ENCODE data around the gene AKAP12. TPM values are rescaled to one million over a fixed set of nuclear protein-coding genes. Genes with fewer than 3 reads are reported as not detected.

AKAP12 gene
- total RNA-seq, 1 experiment from 2014 or later: 109 TPM

GRCh38 chr6:151330130-151330696 lies 90.4 kb downstream of the AKAP12 start:
- Histone ChIP-seq H3F3A (ENCODE audit: low read length, unreplicated experiment) (no peaks in the 10 kb centered on the region), H3K9me3 (ENCODE audit: low read length) (no peaks in the 10 kb centered on the region), H3K27ac (ENCODE audit: low read length) (no peak overlapping the region), H3K4me1 (ENCODE audit: insufficient read depth, low read length) (peaks cover 10% of the 10 kb centered on the region), H3K4me2 (ENCODE audit: low read length) (no peak overlapping the region), H3K27me3 (ENCODE audit: low read length) (no peaks in the 10 kb centered on the region), H3K9ac (ENCODE audit: low read length) (no peak overlapping the region), H3K4me3 (ENCODE audit: low read length) (no peak overlapping the region), H4K20me1 (ENCODE audit: low read length) (peaks cover 21% of the 10 kb centered on the region), H3K36me3 (ENCODE audit: low read depth, low read length) (peaks cover 6% of the 10 kb centered on the region; the same call in 1 of the 2 replicates), H3K9me2 (replicated peaks; ENCODE audit: low read length) (no peaks in the 10 kb centered on the region), H2AFZ (ENCODE audit: low read length) (no peak overlapping the region), H3K79me2 (ENCODE audit: low read length) (peaks cover 47% of the 10 kb centered on the region)
- TF ChIP-seq, protein P1, sequence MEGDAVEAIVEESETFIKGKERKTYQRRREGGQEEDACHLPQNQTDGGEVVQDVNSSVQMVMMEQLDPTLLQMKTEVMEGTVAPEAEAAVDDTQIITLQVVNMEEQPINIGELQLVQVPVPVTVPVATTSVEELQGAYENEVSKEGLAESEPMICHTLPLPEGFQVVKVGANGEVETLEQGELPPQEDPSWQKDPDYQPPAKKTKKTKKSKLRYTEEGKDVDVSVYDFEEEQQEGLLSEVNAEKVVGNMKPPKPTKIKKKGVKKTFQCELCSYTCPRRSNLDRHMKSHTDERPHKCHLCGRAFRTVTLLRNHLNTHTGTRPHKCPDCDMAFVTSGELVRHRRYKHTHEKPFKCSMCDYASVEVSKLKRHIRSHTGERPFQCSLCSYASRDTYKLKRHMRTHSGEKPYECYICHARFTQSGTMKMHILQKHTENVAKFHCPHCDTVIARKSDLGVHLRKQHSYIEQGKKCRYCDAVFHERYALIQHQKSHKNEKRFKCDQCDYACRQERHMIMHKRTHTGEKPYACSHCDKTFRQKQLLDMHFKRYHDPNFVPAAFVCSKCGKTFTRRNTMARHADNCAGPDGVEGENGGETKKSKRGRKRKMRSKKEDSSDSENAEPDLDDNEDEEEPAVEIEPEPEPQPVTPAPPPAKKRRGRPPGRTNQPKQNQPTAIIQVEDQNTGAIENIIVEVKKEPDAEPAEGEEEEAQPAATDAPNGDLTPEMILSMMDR (conservative IDR thresholded peaks at IDR 0.05; ENCODE audit: low read depth, low read length): no peak
- TF ChIP-seq EZH2 (IDR thresholded peaks at IDR 0.05; ENCODE audit: low read length, unreplicated experiment): no peak
- no peak for TF ChIP-seq EZH2phosphoT487 (IDR thresholded peaks at IDR 0.05; ENCODE audit: borderline replicate concordance, low read length)
- POLR2A ChIA-PET (ENCODE audit: unreplicated experiment): no interaction called here
- CTCF ChIA-PET: no interaction called here
- DNase-seq (no peak), ATAC-seq (no peak)
- intact Hi-C loops (cut with micrococcal nuclease): loop anchor here (10.0 kb wide), 1 partner anchor 915 kb away; no protein-coding TSS in a partner anchor
- no TSS peak for BruUV-seq (replicated peaks)

DNA sequence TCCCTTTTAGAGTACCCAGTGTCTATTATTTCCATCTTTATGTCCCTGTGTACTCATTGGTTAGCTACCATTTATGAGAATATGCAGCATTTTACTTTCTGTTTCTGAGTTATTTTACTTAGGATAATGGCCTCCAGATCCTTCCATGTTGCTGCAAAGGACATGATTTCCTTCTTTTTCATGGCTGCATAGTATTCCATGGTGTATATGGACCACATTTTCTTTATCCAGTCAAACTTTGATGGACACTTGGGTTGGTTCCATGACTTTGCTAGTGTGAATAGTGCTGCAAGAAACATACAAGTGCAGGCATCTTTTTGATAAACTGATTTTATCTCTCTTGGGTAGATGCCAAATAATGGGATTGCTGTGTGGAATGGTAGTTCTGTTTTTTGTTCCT lies 96.2 kb downstream of the AKAP12 start:
- Histone ChIP-seq H3F3A (ENCODE audit: low read length, unreplicated experiment) (no peaks in the 10 kb centered on the region), H3K27me3 (ENCODE audit: low read length) (no peaks in the 10 kb centered on the region), H3K9me3 (ENCODE audit: low read length) (no peaks in the 10 kb centered on the region), H3K27ac (ENCODE audit: low read length) (no peak overlapping the region), H3K79me2 (ENCODE audit: low read length) (peaks cover 20% of the 10 kb centered on the region), H3K9me2 (replicated peaks; ENCODE audit: low read length) (no peaks in the 10 kb centered on the region), H3K4me2 (ENCODE audit: low read length) (no peak overlapping the region), H3K9ac (ENCODE audit: low read length) (no peak overlapping the region), H3K4me1 (ENCODE audit: insufficient read depth, low read length) (no peaks in the 10 kb centered on the region), H3K4me3 (ENCODE audit: low read length) (no peak overlapping the region), H4K20me1 (ENCODE audit: low read length) (peaks cover 11% of the 10 kb centered on the region; the same call in 1 of the 2 replicates), H3K36me3 (ENCODE audit: low read depth, low read length) (peaks cover 35% of the 10 kb centered on the region), H2AFZ (ENCODE audit: low read length) (no peak overlapping the region)
- ATAC-seq (no peak), DNase-seq (no peak)
- ChIA-PET CTCF (interaction anchor here (0.8 kb wide), 1 partner anchor 444 kb away, joined by 3 read pairs; no protein-coding TSS in a partner anchor), POLR2A (ENCODE audit: unreplicated experiment) (no interaction called here)
- BruUV-seq (replicated peaks): no TSS peak
- TF ChIP-seq EZH2phosphoT487 (IDR thresholded peaks at IDR 0.05; ENCODE audit: borderline replicate concordance, low read length) (no peak), EZH2 (IDR thresholded peaks at IDR 0.05; ENCODE audit: low read length, unreplicated experiment) (no peak)
- TF ChIP-seq, protein P1 (conservative IDR thresholded peaks at IDR 0.05; ENCODE audit: low read depth, low read length): no peak
- intact Hi-C loops (cut with micrococcal nuclease): loop anchor here (2.0 to 10.0 kb wide), 2 partner anchors 321 to 921 kb away; no protein-coding TSS in a partner anchor

- Histone ChIP-seq H3K9me2 (replicated peaks; ENCODE audit: low read length) (no peaks in the 10 kb centered on the region), H3K9me3 (ENCODE audit: low read length) (no peaks in the 10 kb centered on the region), H3K27me3 (ENCODE audit: low read length) (no peaks in the 10 kb centered on the region), H3F3A (ENCODE audit: low read length, unreplicated experiment) (no peaks in the 10 kb centered on the region), H3K36me3 (ENCODE audit: low read depth, low read length) (peaks cover 29% of the 10 kb centered on the region), H4K20me1 (ENCODE audit: low read length) (peaks cover 11% of the 10 kb centered on the region; the same call in 1 of the 2 replicates), H3K4me3 (ENCODE audit: low read length) (no peak overlapping the region), H2AFZ (ENCODE audit: low read length) (no peak overlapping the region), H3K27ac (ENCODE audit: low read length) (no peak overlapping the region), H3K9ac (ENCODE audit: low read length) (no peak overlapping the region), H3K79me2 (ENCODE audit: low read length) (peaks cover 20% of the 10 kb centered on the region), H3K4me1 (ENCODE audit: insufficient read depth, low read length) (no peaks in the 10 kb centered on the region), H3K4me2 (ENCODE audit: low read length) (no peak overlapping the region)
- POLR2A ChIA-PET (ENCODE audit: unreplicated experiment): no interaction called here
- TF ChIP-seq, protein P1 (conservative IDR thresholded peaks at IDR 0.05; ENCODE audit: low read depth, low read length): no peak
- TF ChIP-seq EZH2phosphoT487 (IDR thresholded peaks at IDR 0.05; ENCODE audit: borderline replicate concordance, low read length) (no peak), EZH2 (IDR thresholded peaks at IDR 0.05; ENCODE audit: low read length, unreplicated experiment) (no peak)
- no TSS peak for BruUV-seq (replicated peaks)
- intact Hi-C loops (cut with micrococcal nuclease): loop anchor here (10.0 kb wide), 1 partner anchor 924 kb away; no protein-coding TSS in a partner anchor
- CTCF ChIA-PET: no interaction called here
- DNase-seq (no peak), ATAC-seq (no peak)
Observed at GRCh38 chr6:151338651-151339200, 99.0 kb downstream of the AKAP12 start.

Measured in PC-3 (cell line).